SK-N-SH (cell line): ENCODE measurements around the gene CBX1. TPM values are rescaled to one million over a fixed set of nuclear protein-coding genes. Genes with fewer than 3 reads are reported as not detected.

ENCODE experiments used
- CTCF ChIA-PET: fragments of 300-600, 350-600 bp; formaldehyde crosslinking; extraction: SDS; loops from one replicate; lab custom pipeline; 2021; lab: Yijun Ruan, JAX
- POLR2A ChIA-PET: fragments of 350-600 bp; sonication (Branson Sonifier 250); formaldehyde crosslinking; extraction: SDS; loops from one replicate; lab custom pipeline; 2020; ENCODE audit warnings: antibody characterized with exemption, inconsistent platforms; lab: Yijun Ruan, JAX
- DNase-seq: peaks from one replicate; pipeline ENCODE4 v3.0.0; 2012
- H2AFZ ChIP-seq: fragments of 200-600 bp; sonication (generic); 2 replicates; pipeline ENCODE4 v1.8.1; 2016; ENCODE audit warnings: antibody characterized with exemption, mild to moderate bottlenecking, low read depth
- H3F3A ChIP-seq: fragments of 200-600 bp; sonication (generic); replicated peaks from 2 replicates; pipeline ENCODE3; 2016; ENCODE audit warnings: antibody characterized with exemption, mild to moderate bottlenecking; ENCODE audit not compliant: insufficient read depth
- H3K27ac ChIP-seq, 2 experiments: fragments of 200-500 bp in 1 of 2; fragments of 200-600 bp in 1 of 2; sonication (Bioruptor generic) in 1 of 2; sonication (generic), shearing (Covaris generic) in 1 of 2; 2 replicates each; pipeline versions ENCODE4 v1.5.1 to v1.6.1; 2014 to 2016; ENCODE audit warnings: low read depth in 2 of 2, inconsistent platforms in 1 of 2, low read length in 1 of 2, mild to moderate bottlenecking in 1 of 2, mixed read lengths in 1 of 2
- H3K27me3 ChIP-seq: fragments of 200-600 bp; sonication (generic), shearing (Covaris generic); 2 replicates; pipeline ENCODE4 v1.6.1; 2016; ENCODE audit warnings: mixed run types; ENCODE audit not compliant: insufficient read depth
- H3K36me3 ChIP-seq, 2 experiments: fragments of 200-500 bp in 1 of 2; fragments of 200-600 bp in 1 of 2; sonication (Bioruptor generic) in 1 of 2; sonication (generic) in 1 of 2; replicated peaks in 1 of 2; 2 replicates each; pipeline versions ENCODE3 to v1.5.1; 2014 to 2016; ENCODE audit warnings: low read length in 1 of 2, mild to moderate bottlenecking in 1 of 2; ENCODE audit not compliant: insufficient read depth in 2 of 2, control insufficient read depth in 1 of 2
- H3K4me1 ChIP-seq, 2 experiments: fragments of 200-500 bp in 1 of 2; fragments of 200-600 bp in 1 of 2; sonication (Bioruptor generic) in 1 of 2; sonication (generic), shearing (Covaris generic) in 1 of 2; 2 replicates each; pipeline versions ENCODE4 v1.5.1 to v1.6.1; 2014 to 2016; ENCODE audit warnings: low read depth in 1 of 2, low read length in 1 of 2, mixed run types in 1 of 2; ENCODE audit not compliant: insufficient read depth in 2 of 2, control insufficient read depth in 1 of 2
- H3K4me2 ChIP-seq: fragments of 200-600 bp; sonication (generic), shearing (Covaris generic); 2 replicates; pipeline ENCODE4 v1.6.1; 2017; ENCODE audit warnings: mixed run types
- H3K4me3 ChIP-seq, 2 experiments: fragments of 200-500 bp in 1 of 2; fragments of 200-600 bp in 1 of 2; sonication (Bioruptor generic) in 1 of 2; sonication (generic), shearing (Covaris generic) in 1 of 2; 2 replicates each; pipeline versions ENCODE4 v1.5.1 to v1.8.1; 2014 to 2016; ENCODE audit warnings: low read depth in 2 of 2, inconsistent platforms in 1 of 2, low read length in 1 of 2, mild to moderate bottlenecking in 1 of 2, mixed read lengths in 1 of 2, moderate library complexity in 1 of 2
- H3K79me2 ChIP-seq: fragments of 200-600 bp; sonication (generic); 2 replicates; pipeline ENCODE4 v1.8.1; 2017; ENCODE audit warnings: mild to moderate bottlenecking; ENCODE audit not compliant: insufficient read depth
- H3K9ac ChIP-seq: fragments of 200-600 bp; sonication (generic); 2 replicates; pipeline ENCODE4 v1.6.1; 2017; ENCODE audit warnings: mixed run types
- H3K9me2 ChIP-seq: fragments of 200-600 bp; sonication (generic); 2 replicates; pipeline ENCODE4 v1.6.1; 2017; ENCODE audit warnings: mixed run types
- H3K9me3 ChIP-seq: fragments of 200-600 bp; sonication (generic); 2 replicates; pipeline ENCODE4 v1.6.1; 2017; ENCODE audit warnings: mixed run types, mild to moderate bottlenecking, moderate library complexity
- H4K20me1 ChIP-seq: fragments of 200-600 bp; sonication (generic); 2 replicates; pipeline ENCODE4 v1.6.1; 2017; ENCODE audit warnings: mild to moderate bottlenecking, mixed run types; ENCODE audit not compliant: insufficient read depth
- CHD2 ChIP-seq: fragments of 150-350 bp; IDR thresholded peaks from 2 replicates; pipeline ENCODE4 v1.6.1; 2018; ENCODE audit warnings: low read length; ENCODE audit not compliant: partially characterized antibody
- ELF1 ChIP-seq: IDR thresholded peaks from 2 replicates; pipeline ENCODE4 v1.4.0; 2012
- EZH2phosphoT487 ChIP-seq: fragments of 200-600 bp; sonication (generic); IDR thresholded peaks from 2 replicates; pipeline ENCODE4 v1.6.1; 2017; ENCODE audit warnings: low read depth, mixed run types, mild to moderate bottlenecking, antibody characterized with exemption, moderate library complexity, borderline replicate concordance
- FOSL2 ChIP-seq: IDR thresholded peaks from 2 replicates; pipeline ENCODE4 v1.4.0; 2012; ENCODE audit warnings: low read depth, mild to moderate bottlenecking, moderate library complexity, borderline replicate concordance
- FOXJ3 ChIP-seq: sonication (generic); formaldehyde crosslinking; IDR thresholded peaks from 2 replicates; pipeline ENCODE4 v1.5.1; 2020; ENCODE audit warnings: mild to moderate bottlenecking, missing genetic modification reagents
- FOXM1 ChIP-seq: IDR thresholded peaks from 2 replicates; pipeline ENCODE4 v1.4.0; 2012; ENCODE audit warnings: low read depth, mild to moderate bottlenecking
- GABPA ChIP-seq: IDR thresholded peaks from 2 replicates; pipeline ENCODE4 v1.4.0; 2012; ENCODE audit warnings: low read depth, mild to moderate bottlenecking
- MXI1 ChIP-seq: IDR thresholded peaks from 2 replicates; pipeline ENCODE4 v1.6.1; 2012; ENCODE audit warnings: mild to moderate bottlenecking, low read depth, low read length, improper control_type of control experiment
- RAD21 ChIP-seq: IDR thresholded peaks from 2 replicates; pipeline ENCODE4 v1.6.1; 2012; ENCODE audit warnings: mild to moderate bottlenecking, low read length
- RCOR1 ChIP-seq: fragments of 150-350 bp; IDR thresholded peaks from 2 replicates; pipeline ENCODE4 v1.6.1; 2017; ENCODE audit warnings: antibody characterized with exemption, low read length
- RFX5 ChIP-seq: IDR thresholded peaks from 2 replicates; pipeline ENCODE4 v1.6.1; 2012; ENCODE audit warnings: mild to moderate bottlenecking, improper control_type of control experiment, low read length
- SMC3 ChIP-seq: IDR thresholded peaks from 2 replicates; pipeline ENCODE4 v1.6.1; 2012; ENCODE audit warnings: low read depth, low read length, improper control_type of control experiment
- TAF1 ChIP-seq: IDR thresholded peaks from 2 replicates; pipeline ENCODE4 v1.6.1; 2012; ENCODE audit warnings: low read depth, mild to moderate bottlenecking, low read length, moderate library complexity, borderline replicate concordance
- TCF12 ChIP-seq: IDR thresholded peaks from 2 replicates; pipeline ENCODE4 v1.4.0; 2012
- YY1 ChIP-seq: IDR thresholded peaks from 2 replicates; pipeline ENCODE4 v1.4.0; 2012; ENCODE audit warnings: low read depth, mild to moderate bottlenecking
- WGBS: methylation state at CpG from one replicate; pipeline ENCODE4 v1.1.6; 2017; ENCODE audit warnings: low lambda C conversion rate; 5-methylcytosine and 5-hydroxymethylcytosine counted together
- polyA plus RNA-seq, 3 experiments: library from polyadenylated mRNA; depleted of rRNA; stranded (reverse); fragments of >200 nt; gene quantifications; 2 replicates each; pipeline ENCODE4 v1.2.3, GENCODE V29; 2012
- TF ChIP-seq, protein P1 (sequence below): IDR thresholded peaks from 2 replicates; pipeline ENCODE4 v1.6.1; 2012; ENCODE audit warnings: mild to moderate bottlenecking, low read depth, low read length, moderate library complexity
- TF ChIP-seq, protein P2 (sequence below): fragments of 200-600 bp; sonication (generic); IDR thresholded peaks from 2 replicates; pipeline ENCODE4 v1.6.1; 2017; ENCODE audit warnings: antibody characterized with exemption, mild to moderate bottlenecking, moderate library complexity
- TF ChIP-seq, protein P3 (sequence below): fragments of 150-350 bp; IDR thresholded peaks from 2 replicates; pipeline ENCODE4 v1.6.1; 2017; ENCODE audit warnings: antibody characterized with exemption, low read length, low read depth, borderline replicate concordance
- TF ChIP-seq, protein P4 (sequence below): IDR thresholded peaks from 2 replicates; pipeline ENCODE4; 2012
- TF ChIP-seq, protein P5 (sequence below): IDR thresholded peaks from 2 replicates; pipeline ENCODE4 v1.4.0; 2012; ENCODE audit warnings: low read depth

Gene CBX1
- polyA plus RNA-seq, 1 of the 3 experiments (the other 2 are of a cell fraction) = 102 TPM

DNA sequence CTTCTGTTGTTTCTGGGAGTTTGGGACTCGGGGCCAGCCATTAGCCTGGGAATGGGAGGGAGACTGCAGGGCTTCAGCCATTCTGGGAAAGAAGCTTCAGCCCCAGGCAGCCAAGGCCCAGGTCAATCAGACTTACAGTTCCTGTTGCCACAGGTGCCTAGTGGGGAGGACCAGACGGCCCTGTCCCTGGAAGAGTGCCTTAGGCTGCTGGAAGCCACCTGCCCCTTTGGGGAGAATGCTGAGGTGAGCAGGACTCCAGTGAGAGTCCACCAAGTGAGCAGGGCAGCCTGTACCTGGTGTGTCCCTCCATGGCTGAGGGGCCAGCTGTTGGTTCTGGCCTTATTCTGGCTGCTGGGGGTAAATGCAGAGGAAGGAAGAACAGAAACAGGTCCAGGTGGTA, 44.4 kb downstream of the CBX1 start:
- Histone ChIP-seq H3K4me1 (peaks cover 35 to 47% of the 10 kb centered on the region in 2 experiments), H2AFZ (no peak overlapping the region), H3F3A (peaks cover 18% of the 10 kb centered on the region)
- CTCF ChIA-PET = interaction anchor here (0.7 to 44.3 kb wide), 7 partner anchors 8 to 110 kb away, joined by 3 to 1200 read pairs (median 6); partner anchors contain the start of genes COPZ2 and NFE2L1
- TF ChIP-seq ELF1 = no peak
- TF ChIP-seq, protein P1, sequence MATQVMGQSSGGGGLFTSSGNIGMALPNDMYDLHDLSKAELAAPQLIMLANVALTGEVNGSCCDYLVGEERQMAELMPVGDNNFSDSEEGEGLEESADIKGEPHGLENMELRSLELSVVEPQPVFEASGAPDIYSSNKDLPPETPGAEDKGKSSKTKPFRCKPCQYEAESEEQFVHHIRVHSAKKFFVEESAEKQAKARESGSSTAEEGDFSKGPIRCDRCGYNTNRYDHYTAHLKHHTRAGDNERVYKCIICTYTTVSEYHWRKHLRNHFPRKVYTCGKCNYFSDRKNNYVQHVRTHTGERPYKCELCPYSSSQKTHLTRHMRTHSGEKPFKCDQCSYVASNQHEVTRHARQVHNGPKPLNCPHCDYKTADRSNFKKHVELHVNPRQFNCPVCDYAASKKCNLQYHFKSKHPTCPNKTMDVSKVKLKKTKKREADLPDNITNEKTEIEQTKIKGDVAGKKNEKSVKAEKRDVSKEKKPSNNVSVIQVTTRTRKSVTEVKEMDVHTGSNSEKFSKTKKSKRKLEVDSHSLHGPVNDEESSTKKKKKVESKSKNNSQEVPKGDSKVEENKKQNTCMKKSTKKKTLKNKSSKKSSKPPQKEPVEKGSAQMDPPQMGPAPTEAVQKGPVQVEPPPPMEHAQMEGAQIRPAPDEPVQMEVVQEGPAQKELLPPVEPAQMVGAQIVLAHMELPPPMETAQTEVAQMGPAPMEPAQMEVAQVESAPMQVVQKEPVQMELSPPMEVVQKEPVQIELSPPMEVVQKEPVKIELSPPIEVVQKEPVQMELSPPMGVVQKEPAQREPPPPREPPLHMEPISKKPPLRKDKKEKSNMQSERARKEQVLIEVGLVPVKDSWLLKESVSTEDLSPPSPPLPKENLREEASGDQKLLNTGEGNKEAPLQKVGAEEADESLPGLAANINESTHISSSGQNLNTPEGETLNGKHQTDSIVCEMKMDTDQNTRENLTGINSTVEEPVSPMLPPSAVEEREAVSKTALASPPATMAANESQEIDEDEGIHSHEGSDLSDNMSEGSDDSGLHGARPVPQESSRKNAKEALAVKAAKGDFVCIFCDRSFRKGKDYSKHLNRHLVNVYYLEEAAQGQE = no peak
- TF ChIP-seq SMC3 = no peak
- TF ChIP-seq, protein P2, sequence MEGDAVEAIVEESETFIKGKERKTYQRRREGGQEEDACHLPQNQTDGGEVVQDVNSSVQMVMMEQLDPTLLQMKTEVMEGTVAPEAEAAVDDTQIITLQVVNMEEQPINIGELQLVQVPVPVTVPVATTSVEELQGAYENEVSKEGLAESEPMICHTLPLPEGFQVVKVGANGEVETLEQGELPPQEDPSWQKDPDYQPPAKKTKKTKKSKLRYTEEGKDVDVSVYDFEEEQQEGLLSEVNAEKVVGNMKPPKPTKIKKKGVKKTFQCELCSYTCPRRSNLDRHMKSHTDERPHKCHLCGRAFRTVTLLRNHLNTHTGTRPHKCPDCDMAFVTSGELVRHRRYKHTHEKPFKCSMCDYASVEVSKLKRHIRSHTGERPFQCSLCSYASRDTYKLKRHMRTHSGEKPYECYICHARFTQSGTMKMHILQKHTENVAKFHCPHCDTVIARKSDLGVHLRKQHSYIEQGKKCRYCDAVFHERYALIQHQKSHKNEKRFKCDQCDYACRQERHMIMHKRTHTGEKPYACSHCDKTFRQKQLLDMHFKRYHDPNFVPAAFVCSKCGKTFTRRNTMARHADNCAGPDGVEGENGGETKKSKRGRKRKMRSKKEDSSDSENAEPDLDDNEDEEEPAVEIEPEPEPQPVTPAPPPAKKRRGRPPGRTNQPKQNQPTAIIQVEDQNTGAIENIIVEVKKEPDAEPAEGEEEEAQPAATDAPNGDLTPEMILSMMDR = no peak
- no peak for TF ChIP-seq FOXM1
- no peak for TF ChIP-seq FOXJ3
- TF ChIP-seq CHD2 = no peak
- no peak for TF ChIP-seq YY1
- TF ChIP-seq FOSL2 = no peak
- TF ChIP-seq RAD21 = no peak
- TF ChIP-seq, all 33 proteins: peak for 0
- H3K27ac ChIP-seq = no peak overlapping the region
- H3K79me2 ChIP-seq = peaks cover 53% of the 10 kb centered on the region
- H3K9me2 ChIP-seq = no peaks in the 10 kb centered on the region
- H3K36me3 ChIP-seq = peaks cover 40 to 79% of the 10 kb centered on the region in 2 experiments
- no peaks in the 10 kb centered on the region for H3K9me3 ChIP-seq
- H4K20me1 ChIP-seq = peaks cover 55% of the 10 kb centered on the region
- POLR2A ChIA-PET = interaction anchor here (1.2 to 2.9 kb wide), 4 partner anchors 8 to 30 kb away, joined by 4 to 18 read pairs (median 4); no protein-coding TSS in a partner anchor
- H3K27me3 ChIP-seq = no peaks in the 10 kb centered on the region
- no peak overlapping the region for H3K4me2 ChIP-seq
- H3K4me3 ChIP-seq = no peak overlapping the region
- H3K9ac ChIP-seq = no peak overlapping the region
- WGBS = 79% methylated on average over 2 of the region's 2 CpGs
- DNase-seq = no peak

DNA sequence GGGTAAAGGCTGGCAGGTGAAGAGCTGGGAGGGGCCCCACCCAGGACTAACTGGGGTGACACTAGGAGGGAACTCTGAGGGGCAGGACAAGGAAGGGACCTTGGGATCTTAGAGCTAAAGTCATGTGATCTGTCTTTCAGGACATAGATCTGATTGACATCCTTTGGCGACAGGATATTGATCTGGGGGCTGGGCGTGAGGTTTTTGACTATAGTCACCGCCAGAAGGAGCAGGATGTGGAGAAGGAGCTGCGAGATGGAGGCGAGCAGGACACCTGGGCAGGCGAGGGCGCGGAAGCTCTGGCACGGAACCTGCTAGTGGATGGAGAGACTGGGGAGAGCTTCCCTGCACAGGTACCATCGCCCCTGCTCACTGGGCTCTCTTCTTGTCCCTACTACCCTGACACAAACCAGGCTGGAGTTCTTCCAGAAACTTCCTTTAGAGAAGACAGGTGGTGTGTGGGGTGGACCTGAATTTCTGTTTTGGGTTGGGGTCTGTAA, 45.0 kb downstream of the CBX1 start:
- Histone ChIP-seq H3K79me2 (peaks cover 59% of the 10 kb centered on the region), H3K9ac (0 out of 2 replicates have a peak overlapping the region, but pooled peaks have one; percentile 12), H3K27me3 (no peaks in the 10 kb centered on the region), H3K4me3 (no peak overlapping the region), H2AFZ (no peak overlapping the region), H3F3A (peaks cover 15% of the 10 kb centered on the region), H3K27ac (peak overlapping the region in 1 of 2 experiments; percentile 55; a peak in 3 of 4 replicates), H3K4me2 (no peak overlapping the region), H3K4me1 (peaks cover 40 to 53% of the 10 kb centered on the region in 2 experiments), H3K36me3 (peaks cover 38 to 78% of the 10 kb centered on the region in 2 experiments), H3K9me3 (no peaks in the 10 kb centered on the region), H3K9me2 (no peaks in the 10 kb centered on the region), H4K20me1 (peaks cover 56% of the 10 kb centered on the region)
- ChIA-PET POLR2A (interaction anchor here (1.2 to 2.9 kb wide), 5 partner anchors 9 to 30 kb away, joined by 4 to 18 read pairs (median 5); no protein-coding TSS in a partner anchor), CTCF (interaction anchor here (0.7 to 44.3 kb wide), 11 partner anchors 8 to 562 kb away, joined by 3 to 1200 read pairs (median 6); partner anchors contain the start of genes COPZ2 and NFE2L1)
- 96% methylated on average over 10 of the region's 10 CpGs for WGBS
- DNase-seq = no peak
- TF ChIP-seq GABPA (no peak), RFX5 (no peak), FOXM1 (no peak), TAF1 (no peak), RCOR1 (no peak), TCF12 (no peak), FOSL2 (no peak), MXI1 (no peak), EZH2phosphoT487 (no peak)
- TF ChIP-seq, protein P3, sequence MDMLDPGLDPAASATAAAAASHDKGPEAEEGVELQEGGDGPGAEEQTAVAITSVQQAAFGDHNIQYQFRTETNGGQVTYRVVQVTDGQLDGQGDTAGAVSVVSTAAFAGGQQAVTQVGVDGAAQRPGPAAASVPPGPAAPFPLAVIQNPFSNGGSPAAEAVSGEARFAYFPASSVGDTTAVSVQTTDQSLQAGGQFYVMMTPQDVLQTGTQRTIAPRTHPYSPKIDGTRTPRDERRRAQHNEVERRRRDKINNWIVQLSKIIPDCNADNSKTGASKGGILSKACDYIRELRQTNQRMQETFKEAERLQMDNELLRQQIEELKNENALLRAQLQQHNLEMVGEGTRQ = no peak
- TF ChIP-seq, protein P4, sequence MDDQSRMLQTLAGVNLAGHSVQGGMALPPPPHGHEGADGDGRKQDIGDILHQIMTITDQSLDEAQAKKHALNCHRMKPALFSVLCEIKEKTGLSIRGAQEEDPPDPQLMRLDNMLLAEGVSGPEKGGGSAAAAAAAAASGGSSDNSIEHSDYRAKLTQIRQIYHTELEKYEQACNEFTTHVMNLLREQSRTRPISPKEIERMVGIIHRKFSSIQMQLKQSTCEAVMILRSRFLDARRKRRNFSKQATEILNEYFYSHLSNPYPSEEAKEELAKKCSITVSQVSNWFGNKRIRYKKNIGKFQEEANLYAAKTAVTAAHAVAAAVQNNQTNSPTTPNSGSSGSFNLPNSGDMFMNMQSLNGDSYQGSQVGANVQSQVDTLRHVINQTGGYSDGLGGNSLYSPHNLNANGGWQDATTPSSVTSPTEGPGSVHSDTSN = no peak
- TF ChIP-seq, protein P5, sequence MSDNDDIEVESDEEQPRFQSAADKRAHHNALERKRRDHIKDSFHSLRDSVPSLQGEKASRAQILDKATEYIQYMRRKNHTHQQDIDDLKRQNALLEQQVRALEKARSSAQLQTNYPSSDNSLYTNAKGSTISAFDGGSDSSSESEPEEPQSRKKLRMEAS = no peak
